GM12892 (cell line): ENCODE data around the gene EPHA6.

ENCODE experiments used
- POLR2A ChIP-seq: IDR thresholded peaks from 2 replicates; pipeline ENCODE4 v1.6.1; 2011; ENCODE audit warnings: low read depth, low read length, control low read depth
- POLR2AphosphoS5 ChIP-seq: IDR thresholded peaks from 2 replicates; pipeline ENCODE4 v1.6.1; 2011; ENCODE audit warnings: low read depth, low read length, control low read depth

- TF ChIP-seq POLR2AphosphoS5 = no peak
- TF ChIP-seq POLR2A = no peak
These were observed 18.9 kb downstream of the EPHA6 start for GRCh38 chr3:96833301-96833700.
